HuH-7.5 (cell line): ENCODE data around the gene IQCF2.
"Not testable (repeated sequence)": the region's sequence is repeated elsewhere in the genome, so short reads cannot be mapped to it uniquely, and the experiment has no call there.

Experiments
- DNase-seq: peaks from one replicate; pipeline ENCODE4 v3.0.0; 2011; ENCODE audit warnings: low spot score

Gene IQCF2

DNA sequence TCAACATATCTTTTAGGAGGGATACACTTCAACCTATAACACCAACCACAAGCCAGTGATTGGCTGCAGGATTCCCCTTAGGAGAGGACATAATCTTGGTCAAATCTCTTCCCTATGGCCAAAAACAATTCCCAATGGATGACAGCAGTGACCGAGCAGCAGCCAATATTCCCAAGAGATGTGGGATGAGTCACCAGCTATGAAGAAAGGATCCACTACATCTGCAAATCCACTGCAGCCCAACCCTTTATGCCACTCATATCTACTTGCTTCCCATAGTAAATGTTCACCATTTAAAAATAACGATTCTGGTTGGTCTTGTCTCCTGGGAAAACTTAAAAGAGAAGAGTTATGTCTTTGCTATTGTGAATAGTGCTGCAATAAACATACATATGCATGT, 18.5 kb downstream of the IQCF2 start:
- DNase-seq, result no peak

DNA sequence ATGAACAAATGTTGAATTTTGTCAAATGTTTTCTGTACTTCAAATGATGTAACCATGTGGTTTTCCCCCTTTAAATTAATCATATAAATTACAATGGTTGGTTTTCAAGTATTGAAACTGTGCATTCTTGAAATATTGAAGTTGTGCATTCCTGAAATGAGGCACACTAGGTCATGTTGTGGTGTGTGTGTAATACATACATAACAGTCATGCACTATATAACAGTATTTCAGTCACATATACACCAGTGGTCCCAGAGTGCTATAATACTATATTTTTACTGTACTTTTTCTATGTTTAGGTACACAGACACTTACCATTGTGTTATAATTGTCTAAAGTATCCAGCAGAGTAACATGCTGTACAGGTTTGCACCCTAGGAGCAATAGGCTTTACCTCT, 25.0 kb downstream of the IQCF2 start:
- DNase-seq, result no peak

DNA sequence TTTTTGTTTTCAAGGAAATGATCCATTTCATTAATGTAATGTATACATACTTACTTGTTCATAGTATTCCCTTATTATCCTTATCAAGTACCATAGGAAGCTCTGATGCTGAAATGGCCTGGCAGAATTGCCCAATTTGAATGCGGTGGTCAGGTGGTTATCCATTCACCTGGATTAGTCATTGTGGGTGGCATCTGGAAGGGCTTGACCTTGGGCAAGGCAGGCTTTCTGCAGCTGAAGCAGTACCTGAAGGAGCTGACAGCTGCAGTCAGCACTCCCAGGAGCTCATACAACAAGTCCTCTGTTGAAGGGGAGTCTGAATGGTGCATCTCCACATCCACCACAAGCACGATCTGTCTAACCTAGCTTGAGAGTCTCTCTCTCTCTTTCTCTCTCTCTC, 26.2 kb downstream of the IQCF2 start:
- no peak for DNase-seq

DNA sequence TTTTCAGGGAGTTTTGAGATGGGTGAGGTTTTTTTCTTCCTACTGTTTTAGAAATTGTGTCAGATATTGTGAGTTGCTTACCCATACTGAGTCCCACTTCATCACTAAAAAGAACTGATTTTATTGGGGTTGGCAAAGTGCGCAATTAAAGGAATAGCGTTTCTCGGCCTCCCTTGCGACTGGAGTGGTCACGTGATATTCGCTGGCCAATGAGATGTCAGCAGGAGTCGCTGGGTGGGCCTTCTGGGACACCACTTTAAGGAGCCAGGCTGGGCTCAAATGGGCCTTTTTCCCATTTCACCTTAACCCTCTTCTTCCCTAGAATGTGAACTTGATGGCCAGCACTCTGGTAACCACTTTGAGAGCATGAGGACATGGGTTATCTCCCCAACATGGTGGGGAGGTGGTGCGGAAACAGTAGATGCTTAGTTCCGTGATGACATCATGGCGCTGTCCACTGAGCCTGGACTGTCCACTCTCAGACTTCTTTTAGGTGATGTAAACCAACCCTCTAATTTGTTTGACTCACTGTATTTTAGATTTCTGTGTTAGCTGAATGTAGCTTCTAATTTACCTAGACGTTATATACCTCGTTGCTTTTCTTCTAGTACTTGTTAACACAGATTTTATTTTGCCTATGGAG, 27.2 kb downstream of the IQCF2 start:
- no peak for DNase-seq

DNA sequence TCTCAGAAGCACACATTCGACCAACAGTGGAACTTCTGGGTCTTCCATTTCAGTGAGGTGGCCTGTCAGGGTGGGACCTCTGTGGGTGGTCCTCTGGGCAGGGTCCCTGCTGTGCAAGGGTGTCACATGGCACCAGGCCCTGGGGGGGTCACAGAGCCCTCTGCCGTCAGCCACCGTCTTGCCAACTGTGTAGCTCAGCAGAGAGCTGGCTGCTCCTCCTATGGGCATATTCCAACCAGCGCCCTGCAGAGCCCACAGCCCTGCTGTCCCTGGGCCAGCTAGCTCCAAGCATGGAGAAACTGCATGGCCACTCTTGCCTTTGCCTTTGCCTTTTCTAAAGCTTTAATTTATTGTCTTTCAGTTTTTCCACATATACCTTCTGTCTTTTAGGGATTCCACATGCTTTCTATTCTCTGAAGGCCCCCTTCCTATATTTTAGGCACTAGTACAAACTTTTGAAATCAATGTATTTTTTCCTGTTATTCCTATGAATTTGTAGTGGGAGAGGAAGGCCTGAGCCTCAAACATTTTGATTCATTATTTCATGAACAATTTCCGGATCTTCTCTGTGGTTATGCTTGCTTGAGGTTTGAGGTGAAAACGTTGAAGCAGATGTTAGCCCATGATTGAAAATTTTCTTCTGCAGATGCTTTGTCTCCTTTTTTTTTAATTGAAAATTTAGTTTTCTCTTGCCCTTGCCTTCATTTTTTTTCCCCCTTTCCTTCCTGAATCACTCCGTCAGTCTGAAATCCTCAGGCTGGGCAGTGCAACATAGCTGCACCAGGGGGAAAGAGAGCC, 30.0 kb downstream of the IQCF2 start:
- no peak for DNase-seq

DNA sequence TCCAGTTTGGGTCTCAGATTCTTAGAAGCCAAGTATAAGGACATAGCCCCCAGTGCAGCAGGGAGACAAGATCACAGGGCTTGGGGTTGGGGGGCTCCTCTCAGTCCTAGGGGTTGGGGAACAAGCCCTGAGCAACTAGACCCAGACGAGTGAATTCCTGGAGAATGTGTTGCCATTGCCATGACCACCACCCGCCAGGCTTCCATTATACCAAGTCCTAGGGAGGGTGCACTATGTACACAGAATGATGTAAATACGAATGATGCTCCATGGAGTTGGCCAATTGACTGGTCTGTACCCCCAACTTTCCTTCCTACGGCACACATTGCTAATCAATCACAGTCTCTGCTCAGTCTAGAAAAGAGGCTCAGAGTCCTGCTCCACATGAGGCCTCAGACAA, 33.0 kb downstream of the IQCF2 start:
- no peak for DNase-seq

DNA sequence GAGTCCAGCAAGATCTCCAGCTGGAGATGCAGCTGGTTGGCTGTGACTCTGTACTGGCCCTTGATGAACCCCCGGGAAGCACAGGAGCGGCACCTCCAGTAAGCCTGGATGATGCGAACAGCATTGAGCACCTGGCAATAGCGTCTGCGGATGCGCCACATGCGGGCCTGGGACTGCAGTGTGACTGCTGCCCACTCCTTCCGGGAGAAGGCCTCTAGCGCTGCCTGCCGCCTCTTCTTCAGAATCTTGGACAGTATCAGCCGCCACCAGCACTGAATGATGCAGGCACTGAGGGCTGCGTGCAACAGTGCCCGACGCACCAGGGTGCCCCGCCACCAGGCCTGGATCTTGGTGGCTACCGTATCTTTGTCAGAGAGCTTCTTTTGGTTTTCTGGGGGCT, 33.5 kb downstream of the IQCF2 start:
- DNase-seq, result no peak

DNA sequence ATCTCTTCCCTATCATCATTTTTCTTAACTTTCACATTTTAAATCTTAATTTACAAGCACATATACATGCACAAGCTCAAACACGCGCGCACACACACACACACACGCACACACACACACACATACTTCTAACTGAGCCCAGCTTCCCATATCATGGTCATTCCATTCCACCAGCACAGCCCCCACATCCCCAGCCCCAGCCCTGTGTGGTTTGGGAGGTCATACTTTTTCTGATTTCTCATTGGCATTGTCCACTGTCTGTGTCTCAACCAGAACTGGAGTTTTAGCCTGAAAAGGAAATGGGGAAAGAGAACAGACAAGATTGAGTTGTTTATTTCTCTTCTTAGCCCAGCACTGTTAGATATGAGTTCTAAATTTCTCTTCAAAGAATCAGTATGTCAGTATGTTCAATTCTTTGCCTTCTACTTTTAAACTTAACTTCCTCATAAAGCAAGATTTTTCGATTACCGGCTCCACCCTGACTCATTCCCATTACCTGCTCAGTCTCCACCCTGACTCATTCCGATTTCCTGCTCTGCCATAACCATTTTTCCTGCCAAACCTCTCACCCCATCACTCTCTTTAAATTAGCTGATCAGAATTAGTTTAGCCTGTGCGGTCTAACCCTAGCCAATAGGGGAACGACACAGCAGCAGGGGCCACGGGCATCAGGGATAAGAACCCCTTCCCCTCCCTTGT, 35.3 kb downstream of the IQCF2 start:
- no peak for DNase-seq

DNA sequence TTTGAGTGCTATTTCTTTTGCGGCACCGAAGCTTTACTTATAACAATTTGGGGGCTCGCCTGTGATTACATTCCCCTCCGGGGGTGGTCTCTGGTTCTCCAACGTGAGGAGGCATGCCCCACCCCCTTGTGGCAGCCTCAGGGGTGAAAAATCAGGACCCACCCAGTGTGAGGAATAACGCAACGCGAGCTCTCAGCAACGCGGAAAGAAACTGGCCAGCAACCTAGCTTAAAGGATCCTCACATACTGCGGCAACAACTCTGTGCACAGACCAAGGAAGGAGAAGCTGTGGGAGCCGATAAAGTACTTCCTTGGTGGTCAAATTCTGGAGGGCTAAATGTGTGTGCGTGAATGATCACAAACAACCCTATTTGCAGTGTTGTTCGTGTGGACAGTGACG, 36.0 kb downstream of the IQCF2 start:
- no peak for DNase-seq

DNA sequence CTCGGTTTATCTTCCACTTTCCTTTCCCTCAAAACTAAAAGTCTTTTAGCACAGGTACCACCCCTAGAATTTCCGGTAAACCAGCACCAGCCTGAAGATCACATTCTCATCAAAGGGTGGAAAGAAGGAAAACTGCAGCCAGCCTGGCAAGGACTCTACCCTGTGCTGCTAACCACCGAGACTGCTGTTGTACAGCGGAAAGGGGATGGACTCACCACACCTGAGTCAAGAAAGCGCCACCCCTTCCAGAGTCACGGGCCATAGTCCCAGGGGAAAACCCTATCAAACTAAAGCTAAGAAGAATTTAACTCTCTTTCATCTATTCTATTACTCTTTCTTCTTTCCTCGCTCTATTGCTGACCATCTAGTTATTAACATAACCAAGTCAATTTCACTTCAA, 38.6 kb downstream of the IQCF2 start:
- DNase-seq, result not testable (repeated sequence)

DNA sequence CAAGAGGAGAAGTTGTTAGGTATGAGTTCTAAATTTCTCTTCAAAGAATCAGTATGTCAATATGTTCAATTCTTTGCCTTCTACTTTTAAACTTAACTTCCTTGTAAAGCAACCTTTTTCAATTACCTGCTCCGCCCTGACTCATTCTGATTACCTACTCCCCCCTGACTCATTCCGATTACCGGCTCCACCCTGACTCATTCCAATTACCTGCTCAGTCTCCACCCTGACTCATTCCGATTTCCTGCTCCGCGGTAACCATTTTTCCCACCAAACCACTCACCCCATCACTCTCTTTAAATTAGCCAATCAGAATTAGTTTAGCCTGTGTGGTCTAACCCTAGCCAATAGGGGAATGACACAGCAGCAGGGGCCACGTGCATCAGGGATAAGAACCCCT, 40.9 kb downstream of the IQCF2 start:
- DNase-seq, result not testable (repeated sequence)

DNA sequence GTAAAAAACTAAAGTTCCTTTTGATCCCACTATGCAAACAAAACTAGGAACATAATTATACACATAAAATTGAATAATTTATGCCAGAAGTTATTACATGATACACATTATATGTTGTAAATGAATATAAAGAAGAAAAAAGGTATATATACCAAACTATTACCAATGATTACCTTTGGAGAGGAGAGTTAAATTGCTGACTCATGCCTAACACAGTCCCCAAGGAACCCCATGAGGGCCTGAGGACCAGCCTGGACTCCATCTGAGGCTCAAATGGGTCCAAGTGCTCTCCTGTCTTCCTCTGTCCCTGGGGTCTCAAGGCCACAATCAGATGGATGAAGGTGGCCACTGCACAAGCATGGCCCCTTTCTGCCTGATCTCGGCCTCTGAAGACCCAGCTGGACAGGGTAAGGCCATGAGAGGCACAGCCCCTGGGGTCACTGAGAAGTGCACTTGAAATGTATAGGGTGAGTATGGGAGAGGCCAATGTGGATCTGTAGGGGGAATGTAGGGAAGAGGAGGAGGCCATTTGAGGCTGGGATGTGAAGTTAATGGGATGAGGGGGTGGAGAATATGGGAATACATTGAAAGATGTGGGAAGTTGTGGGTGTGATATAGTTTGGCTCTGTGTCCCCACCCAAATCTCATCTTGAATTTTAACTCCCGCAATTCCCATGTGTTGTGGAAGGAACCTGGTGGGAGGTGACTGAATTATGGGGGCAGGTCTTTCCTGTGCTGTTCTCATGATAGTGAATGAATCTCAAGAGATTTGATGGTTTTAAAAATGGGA, 42.8 kb downstream of the IQCF2 start:
- no peak for DNase-seq

DNA sequence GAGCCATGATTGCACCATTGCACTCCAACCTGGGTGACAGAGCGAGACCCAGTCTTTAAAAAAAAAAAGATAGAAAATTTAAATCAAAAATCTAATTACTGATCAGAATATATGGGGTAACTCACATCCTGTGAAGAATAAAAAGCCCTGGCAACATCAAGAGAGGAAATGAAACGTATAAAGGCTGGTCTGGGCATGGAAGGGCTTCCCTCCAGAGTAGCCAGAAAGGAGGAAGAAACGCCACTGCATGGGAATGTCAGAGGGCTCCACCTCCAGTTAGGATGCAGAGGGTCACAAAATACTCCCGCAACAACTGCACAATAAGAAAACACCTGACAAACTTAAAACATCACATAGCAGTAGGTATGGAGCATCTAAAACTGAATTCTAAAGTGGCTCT, 46.6 kb downstream of the IQCF2 start:
- DNase-seq, result no peak
